ENCODE data around the gene MROH9. TPM values are rescaled to one million over a fixed set of nuclear protein-coding genes. Genes with fewer than 3 reads are reported as not detected.

The MROH9 gene
- total and polyA plus RNA-seq, 2 of the 4 experiments (the other 2 are of a cell fraction): not detected

DNA sequence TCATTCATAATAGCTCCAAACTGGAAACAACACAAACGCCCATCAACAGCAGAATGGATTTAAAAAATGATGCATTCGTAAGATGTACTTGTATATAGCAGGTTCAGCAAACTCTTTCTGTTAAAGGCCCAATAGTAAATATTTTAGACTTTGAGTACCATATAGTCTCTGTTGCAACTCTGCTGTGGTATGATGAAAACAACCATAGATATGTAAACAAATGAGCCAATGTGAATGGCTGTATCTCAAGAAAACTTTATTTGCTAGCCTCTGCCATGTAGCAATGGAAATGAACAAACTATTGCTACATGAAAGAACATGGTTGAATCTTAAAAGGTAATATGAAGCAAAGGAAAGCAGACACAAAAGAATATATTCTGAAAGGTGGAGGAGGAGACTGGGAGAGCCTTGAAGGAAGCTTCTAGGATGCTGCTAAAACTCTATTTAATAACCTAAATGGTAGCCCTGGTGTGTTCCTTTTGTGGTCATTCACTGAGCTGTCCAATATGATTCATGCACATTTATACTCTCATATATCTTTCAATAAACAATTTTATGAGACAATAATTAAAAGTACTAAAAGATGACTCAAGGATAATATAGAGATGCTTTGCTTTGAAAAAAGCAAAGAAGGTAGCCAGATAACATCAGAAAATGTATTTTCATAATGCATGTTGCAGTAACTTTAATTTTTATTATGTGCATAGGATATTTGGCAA lies 126.2 kb downstream of the MROH9 start:
- Histone ChIP-seq H3K79me1 (ENCODE audit: low read depth in 1 of 2, low read length in 2 of 2) (no peaks in the 10 kb centered on the region), H2BK20ac (ENCODE audit: low read depth, low read length) (no peak overlapping the region), H4K91ac (ENCODE audit: insufficient read depth, low read depth, low read length) (no peak overlapping the region), H2BK120ac (ENCODE audit: low read depth, low read length) (no peak overlapping the region), H3K4ac (ENCODE audit: low read depth, low read length) (no peak overlapping the region), H2AK5ac (ENCODE audit: low read depth, low read length) (no peak overlapping the region), H3K18ac (ENCODE audit: low read depth, low read length) (no peak overlapping the region), H2BK5ac (ENCODE audit: low read depth, low read length, poor library complexity, severe bottlenecking) (no peak overlapping the region), H3K36me3 (ENCODE audit: control insufficient read depth, insufficient read depth, low read length) (no peaks in the 10 kb centered on the region), H2AFZ (replicated peaks; ENCODE audit: low read length, poor library complexity) (no peak overlapping the region), H3K56ac (ENCODE audit: extremely low read depth, insufficient read depth, low read length) (no peak overlapping the region), H3K4me2 (ENCODE audit: low read depth, low read length) (no peak overlapping the region), H4K20me1 (ENCODE audit: insufficient read depth, low read length) (no peaks in the 10 kb centered on the region), H3K4me1 (ENCODE audit: control insufficient read depth, insufficient read depth, low read length) (no peaks in the 10 kb centered on the region), H3K9ac (ENCODE audit: low read depth, low read length) (no peak overlapping the region), H2BK15ac (ENCODE audit: low read depth, low read length) (no peak overlapping the region), H3K9me3 (ENCODE audit: control insufficient read depth, insufficient read depth, low read length) (no peaks in the 10 kb centered on the region), H3K27ac (ENCODE audit: insufficient read depth, low read length) (no peak overlapping the region), H3K14ac (replicated peaks; ENCODE audit: low read depth, low read length) (no peak overlapping the region), H3K4me3 (ENCODE audit: insufficient read depth, low read depth, low read length) (no peak overlapping the region), H3K27me3 (ENCODE audit: control insufficient read depth, insufficient read depth, low read length) (no peaks in the 10 kb centered on the region), H3K23ac (ENCODE audit: low read depth, low read length) (no peak overlapping the region), H2AK9ac (replicated peaks; ENCODE audit: low read depth, low read length, poor library complexity) (no peak overlapping the region), H3K9me1 (ENCODE audit: insufficient read depth, low read length) (no peaks in the 10 kb centered on the region), H4K5ac (ENCODE audit: low read depth, low read length) (no peak overlapping the region), H4K8ac (ENCODE audit: low read depth in 2 of 2, low read length in 2 of 2) (no peak overlapping the region)
- WGBS, 2 experiments (ENCODE audit: extremely low coverage in 2 of 2, insufficient read length in 1 of 2): no CpG with 5 or more reads among the region's 2 CpGs
- TF ChIP-seq CEBPB (IDR thresholded peaks at IDR 0.05; ENCODE audit: low read depth, low read length): peak; percentile 74
- TF ChIP-seq RAD21 (IDR thresholded peaks at IDR 0.05; ENCODE audit: low read length): no peak
- no peak for TF ChIP-seq MAZ (IDR thresholded peaks at IDR 0.05; ENCODE audit: borderline replicate concordance, low read depth, low read length)
- CTCF ChIA-PET: no interaction called here
- POLR2A ChIA-PET (ENCODE audit: unreplicated experiment): no interaction called here
- dilution Hi-C loops (cut with HindIII; ENCODE audit: low sequenced_read_pairs, unreplicated experiment) (no loop called here), in situ Hi-C loops (cut with MboI; ENCODE audit: low sequenced_read_pairs) (no loop called here), intact Hi-C loops (cut with micrococcal nuclease) (no loop called here)
- DNase-seq: peak; percentile 43
- BruUV-seq (replicated peaks): no TSS peak
- ATAC-seq (ENCODE audit: low read depth): peak; percentile 64

Data from IMR-90 (cell line).